HG03097 (cell line): Measurements from ENCODE around the gene SAFB2.
"Not testable (repeated sequence)": the region's sequence is repeated elsewhere in the genome, so short reads cannot be mapped to it uniquely, and the experiment has no call there.

Source experiments
- ATAC-seq: cut with Tn5 transposase; IDR thresholded peaks from one replicate; pipeline ENCODE4 v1.9.1; 2021; ENCODE audit not compliant: unreplicated experiment, low FRiP score

Gene SAFB2

GRCh38 chr19:5608766-5609165, 13.8 kb downstream of the SAFB2 start:
- ATAC-seq, result not testable (repeated sequence)

- ATAC-seq, result no peak
These were observed 14.3 kb downstream of the SAFB2 start for GRCh38 chr19:5608291-5608690.

DNA sequence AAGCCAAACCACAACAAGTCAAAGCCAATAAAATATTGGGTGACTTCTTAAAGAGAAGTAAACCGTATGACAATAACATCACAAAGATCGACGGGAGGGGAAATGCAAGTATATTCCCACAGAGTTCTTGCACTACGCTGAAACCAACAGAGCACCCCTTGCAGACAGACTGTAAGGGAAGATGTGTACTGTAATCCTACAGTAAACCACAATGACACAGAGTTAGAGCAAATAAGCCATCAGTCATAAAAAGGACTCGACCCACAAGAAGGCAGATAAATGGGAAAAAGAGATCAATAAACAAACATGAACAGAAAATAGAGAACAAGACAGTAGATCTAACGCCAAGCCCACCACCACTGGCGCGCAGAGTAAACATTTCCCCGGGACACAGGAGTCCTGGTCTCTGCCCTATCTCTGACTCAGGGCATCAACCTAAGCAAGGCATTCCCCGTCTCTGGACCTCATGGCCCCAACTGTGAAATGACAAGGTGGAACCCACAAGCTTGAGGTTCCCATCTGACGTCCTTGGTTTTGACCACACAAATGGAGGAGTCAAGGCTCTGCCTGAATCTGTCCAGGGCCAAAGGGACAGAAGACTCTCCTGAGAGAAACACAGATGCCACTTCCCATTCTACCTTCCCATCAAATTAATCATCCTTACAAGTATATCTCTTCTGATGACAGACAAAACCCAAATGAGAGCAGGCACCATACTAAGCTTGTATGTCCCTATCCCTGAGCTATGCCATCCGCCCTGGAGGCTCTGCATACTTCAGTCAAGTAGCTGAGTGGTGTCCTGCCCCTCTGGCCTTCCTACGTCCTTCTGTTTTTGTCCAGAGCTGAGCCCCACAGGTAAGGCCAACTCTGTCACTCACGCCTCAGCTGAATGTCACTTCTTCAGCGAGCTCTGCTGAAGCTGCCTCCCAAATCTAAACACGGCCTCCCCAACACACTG, 15.0 kb downstream of the SAFB2 start:
- no peak for ATAC-seq

DNA sequence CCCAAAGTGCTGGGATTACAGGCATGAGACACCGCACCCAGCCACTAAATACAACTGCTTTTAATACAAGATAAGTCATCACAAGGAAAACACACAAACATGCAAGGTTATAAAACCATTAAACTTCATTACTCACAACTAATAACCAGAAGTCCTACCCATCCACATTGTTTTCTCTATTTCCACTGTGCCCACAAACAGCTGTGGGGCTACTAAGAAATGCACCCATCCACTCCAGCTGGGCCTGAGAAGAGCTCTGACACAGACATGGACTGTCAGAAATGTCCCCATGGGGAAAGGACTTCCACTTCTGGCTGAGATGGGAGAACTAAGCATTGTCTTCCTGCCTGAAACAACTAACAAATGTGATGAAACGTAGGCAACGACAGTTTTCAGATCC, 17.2 kb downstream of the SAFB2 start:
- ATAC-seq, result no peak

DNA sequence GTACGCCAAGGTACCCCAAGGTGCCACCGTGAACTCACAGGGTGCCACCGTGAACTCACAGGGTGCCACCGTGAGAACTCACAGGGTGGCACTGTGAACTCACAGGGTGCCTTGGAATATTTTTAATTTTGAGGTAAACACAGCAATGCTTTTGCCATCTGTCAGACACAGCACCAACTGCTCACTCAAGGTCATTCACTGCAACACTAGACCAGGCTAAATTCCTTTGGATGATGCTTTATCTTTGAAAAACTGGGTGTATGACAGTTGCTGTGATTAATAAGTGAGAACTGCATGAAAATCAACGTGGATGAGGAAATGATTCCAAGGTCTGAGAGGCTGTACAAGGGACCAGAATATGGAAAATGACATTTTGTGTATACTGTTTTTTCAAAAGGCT, 18.9 kb downstream of the SAFB2 start:
- no peak for ATAC-seq

DNA sequence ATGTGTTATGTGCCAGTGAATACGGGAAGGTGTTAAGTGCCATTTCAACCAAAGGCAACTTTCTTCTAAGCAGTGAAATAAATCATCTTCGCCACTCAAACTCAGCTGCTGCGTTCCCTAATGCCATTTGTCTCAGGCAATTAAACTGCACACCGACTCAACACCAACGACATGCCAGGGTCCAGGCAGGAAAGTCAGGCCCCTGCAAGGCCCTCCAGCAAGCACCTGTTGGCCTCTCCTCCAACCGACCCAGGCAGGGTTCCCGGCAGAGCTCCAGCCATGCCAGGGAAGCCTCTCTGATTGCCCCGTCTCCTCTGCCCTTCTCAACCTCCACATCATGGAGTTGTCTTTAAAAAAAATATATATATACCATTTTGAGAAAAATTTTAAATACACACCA, 21.8 kb downstream of the SAFB2 start:
- no peak for ATAC-seq

DNA sequence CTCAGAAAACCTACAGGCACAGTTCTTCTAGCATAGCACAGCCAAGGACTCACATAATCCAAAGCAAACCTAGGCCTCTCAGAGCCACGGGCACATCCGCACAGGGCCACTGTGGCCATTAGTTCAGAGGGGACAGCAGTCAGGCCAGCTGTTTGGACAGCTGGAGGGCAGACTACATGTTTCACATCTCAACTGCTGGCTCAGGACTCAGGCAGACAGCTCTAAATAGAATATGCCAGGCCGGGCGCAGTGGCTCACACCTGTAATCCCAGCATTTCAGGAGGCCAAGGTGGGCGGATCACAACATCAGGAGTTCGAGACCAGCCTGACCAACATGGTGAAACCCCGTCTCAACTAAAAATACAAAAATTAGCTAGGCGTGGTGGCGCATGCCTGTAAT, 26.8 kb downstream of the SAFB2 start:
- no peak for ATAC-seq

DNA sequence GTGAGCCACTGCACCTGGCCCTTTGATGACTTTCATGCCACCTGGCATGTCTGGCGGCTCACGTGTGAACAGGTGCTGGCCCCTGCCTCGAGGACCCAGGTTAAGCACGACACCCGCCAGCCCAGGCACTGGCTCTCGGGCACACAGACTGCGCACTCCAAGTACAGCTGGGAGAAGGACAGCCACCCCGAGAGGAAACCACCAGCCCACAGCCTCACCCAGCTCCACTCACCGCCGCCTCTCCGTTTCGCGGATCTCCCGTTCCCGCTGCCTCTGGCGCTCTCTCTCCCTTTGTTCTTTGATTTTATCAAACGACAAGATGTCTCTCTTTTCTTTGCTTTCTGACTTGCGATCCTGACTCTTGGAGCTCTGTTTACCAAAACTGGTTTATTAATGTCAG, 27.4 kb downstream of the SAFB2 start:
- no peak for ATAC-seq

- ATAC-seq, result no peak
These were observed 28.0 kb downstream of the SAFB2 start for GRCh38 chr19:5594521-5594950.

DNA sequence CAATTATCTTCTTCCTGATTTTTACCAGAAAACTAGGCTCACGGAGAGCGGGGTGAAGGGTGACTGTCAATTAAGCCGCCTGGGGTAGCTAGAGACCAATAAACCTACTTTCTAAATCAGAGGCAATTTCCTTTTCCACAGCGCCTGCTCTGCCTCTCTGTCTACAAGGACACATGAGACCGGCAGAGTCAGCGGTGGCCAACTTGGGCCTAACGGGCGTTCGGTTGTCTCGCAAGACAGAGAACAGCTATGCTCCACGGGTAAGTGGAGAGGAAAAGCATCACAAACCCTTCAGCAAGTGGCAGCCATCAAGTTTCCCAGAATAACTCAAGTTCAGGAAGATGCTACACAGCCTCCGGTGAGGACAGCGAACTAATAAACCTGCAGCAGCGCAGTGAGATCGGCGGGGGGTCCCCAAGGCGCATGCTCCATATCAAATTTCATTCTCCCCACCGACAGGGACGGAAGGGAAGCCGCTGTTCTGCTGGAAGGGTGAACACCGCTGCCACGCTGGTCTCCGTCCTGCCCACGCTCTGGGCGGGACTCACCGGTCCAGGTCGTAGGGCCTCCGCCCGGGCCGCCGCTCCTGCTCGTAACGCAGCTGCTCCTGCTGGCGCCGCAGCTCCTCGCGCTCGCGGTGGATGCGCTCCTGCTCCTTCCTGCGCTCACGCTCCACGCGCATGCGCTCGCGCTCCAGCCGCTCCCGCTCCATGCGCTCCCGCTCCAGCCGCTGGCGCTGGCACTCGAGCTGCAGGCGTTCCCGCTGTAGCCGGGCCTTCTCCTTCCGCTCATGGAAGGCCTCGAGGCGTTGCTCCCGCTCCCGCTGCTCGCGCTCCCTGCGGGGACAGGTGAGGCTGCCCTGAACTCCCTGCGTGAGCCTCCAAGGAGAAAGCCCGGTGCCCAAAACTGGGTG, 29.0 kb downstream of the SAFB2 start:
- ATAC-seq, result no peak

- ATAC-seq, result no peak
These were observed 29.8 kb downstream of the SAFB2 start for GRCh38 chr19:5592531-5593342.

DNA sequence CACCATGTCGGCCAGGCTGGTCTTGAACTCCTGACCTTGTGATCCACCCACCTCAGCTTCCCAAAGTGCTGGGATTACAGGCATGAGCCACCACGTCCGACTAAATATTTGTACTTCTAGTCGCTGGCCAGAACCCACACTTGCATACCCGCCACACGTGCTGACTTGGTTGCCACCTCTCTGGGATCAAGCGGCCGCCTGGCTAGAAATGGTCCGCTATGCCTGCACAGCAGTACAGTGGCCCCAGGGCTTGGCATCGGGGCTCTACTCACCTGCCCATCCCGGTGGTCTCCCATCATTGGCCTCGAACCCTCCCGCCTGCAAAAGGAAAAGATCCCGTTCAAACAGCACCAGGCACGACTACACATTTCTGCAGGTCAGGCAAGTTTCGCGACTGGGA, 31.1 kb downstream of the SAFB2 start:
- no peak for ATAC-seq

DNA sequence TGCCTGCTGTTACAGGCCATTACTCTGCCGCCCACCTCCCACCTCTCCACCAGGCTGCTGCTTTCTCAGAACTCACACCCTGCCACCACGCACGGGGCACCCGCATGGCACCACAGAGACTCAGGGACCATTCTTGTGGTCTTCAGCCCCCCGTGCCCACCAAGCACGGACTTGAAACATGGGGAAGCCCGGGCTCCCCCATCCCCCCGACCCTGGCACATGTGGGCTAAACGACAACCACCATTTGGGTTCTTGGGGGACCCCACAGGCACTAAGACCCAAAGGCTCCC, 31.8 kb downstream of the SAFB2 start:
- no peak for ATAC-seq

DNA sequence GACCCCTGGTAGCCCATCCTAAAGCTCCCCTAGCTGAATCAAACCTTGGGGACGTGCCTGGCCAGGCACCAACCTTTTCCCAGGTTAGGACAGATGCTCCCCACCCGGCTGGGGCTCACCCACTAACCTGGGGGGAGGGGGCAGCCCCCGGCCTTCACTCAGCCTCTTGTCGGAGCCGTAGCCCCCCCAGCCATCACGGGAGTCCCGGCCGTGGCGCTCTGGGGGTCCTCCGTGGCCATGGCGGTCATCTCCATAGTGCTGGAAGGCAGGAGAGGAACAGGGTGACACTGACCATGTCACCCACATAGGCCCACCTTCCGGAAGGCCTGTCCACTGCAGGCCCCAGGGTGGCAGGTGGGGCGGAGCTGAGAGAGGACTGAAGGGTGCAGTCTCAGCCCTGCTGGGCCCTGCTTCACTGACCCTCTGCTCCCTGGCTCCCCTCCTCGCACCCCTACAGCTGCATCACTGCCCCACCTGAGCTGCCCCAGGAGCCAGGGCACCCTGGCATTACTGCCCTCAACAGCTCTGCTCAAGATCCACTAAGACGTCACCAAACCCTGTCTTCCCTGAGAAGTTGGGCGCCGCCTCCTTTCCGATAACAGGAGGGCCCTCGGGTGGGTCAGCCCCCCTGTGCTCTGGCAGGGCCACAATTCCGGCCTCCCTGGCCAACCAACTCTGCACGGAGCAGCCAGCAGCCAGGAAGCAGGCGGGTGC, 32.3 kb downstream of the SAFB2 start:
- no peak for ATAC-seq

DNA sequence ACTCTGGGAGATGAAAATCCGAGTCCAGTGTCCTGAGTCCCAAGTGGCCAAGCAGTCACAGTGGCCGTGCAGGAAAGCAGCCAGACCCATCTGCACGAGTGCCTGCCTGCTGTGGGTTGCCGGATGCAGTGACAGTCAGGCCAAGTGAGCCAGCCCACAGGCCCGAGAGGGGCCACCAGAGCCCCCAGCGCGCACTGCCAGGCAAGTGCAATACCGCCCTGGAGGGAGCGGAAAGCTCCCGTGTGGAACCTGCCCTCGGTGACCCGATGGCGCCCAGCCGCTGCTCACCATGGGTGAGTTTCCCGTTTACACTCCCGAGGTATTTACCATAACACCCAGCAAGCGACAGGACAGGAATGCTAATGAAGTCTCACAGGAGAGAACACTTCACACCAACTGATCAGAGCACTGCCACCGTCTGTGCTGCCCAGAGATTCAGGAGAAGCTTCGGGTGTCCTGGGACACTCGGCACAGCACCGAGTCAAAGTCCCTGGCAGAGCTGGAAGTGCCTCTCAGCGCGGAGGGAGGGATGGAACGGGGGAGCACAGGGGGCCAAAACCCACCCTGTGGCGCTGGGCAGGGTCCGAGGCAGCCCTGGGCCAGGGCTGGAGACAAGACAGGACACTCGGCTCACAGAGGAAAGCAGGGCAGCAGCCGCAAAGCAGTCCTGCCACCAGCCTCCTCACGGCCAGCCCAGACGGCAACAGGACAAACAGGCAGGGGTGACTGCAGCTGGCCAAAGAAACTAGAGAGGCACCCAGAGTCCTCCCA, 33.5 kb downstream of the SAFB2 start:
- no peak for ATAC-seq

- ATAC-seq, result no peak
These were observed 34.1 kb downstream of the SAFB2 start for GRCh38 chr19:5588441-5588840.

GRCh38 chr19:5587661-5588060, 34.9 kb downstream of the SAFB2 start:
- no peak for ATAC-seq

DNA sequence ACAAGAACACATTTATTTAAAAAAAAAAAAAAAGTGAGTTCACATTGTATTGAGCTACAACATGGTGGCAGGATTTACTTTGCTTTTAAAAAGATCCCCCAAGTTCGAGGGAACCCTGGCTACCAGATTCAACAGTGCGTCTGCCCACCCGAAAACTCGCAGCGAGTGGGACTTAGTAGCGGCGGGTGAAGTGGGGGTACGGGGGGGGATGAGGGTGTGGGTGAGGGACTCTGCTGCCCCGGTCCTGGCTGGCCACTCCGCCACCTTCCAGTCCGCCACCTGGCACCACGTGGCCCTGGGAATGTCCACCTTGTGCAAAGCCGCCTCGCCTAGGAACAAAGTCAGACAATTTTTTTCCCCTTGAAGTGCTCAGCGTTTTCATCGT, 35.5 kb downstream of the SAFB2 start:
- no peak for ATAC-seq

DNA sequence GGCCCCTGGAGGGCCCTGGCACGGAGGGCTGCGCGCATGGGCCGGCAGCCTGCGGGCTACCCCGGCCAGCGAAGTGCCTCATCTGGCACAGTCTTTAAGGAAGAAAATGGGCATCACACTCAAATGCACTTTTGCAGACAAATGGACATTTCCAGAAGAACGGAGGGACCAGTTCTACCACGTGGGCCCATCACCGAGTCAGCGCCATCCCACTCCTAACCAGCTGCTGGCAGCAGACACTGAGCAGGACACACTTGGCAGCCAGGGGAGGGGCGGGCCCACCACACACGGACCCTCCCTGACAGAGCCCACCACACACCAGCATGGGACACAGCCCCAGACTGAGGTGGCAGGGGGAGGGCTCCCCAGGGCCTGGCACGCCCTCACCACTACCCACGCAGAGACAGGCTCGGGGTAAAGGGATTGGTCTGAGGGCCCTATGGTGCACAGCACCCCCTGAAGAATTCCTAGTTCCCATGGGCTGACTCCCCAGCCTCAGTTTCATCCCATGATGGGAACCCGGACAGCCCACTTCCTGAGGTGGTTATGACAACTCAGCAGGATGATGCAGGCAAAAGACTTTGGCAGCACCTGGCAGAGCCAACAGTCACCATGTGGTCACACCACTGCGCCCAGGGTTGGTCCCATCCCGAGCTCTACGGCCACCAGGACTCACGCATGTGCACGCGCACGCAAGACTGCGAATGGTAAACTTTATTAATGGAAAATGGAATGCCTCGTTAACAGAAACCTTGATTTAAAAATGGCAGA, 36.1 kb downstream of the SAFB2 start:
- ATAC-seq, result no peak
